Naive thymus-derived CD4-positive, alpha-beta T cell (primary cell): Measurements from ENCODE around the gene SERPINA3. TPM values are rescaled to one million over a fixed set of nuclear protein-coding genes. Genes with fewer than 3 reads are reported as not detected.

Experiments
- ATAC-seq: fragments of 150-1000 bp; cut with Tn5 transposase; 2 replicates; pipeline ENCODE4 v1.10.0; 2021; ENCODE audit warnings: mild to moderate bottlenecking, moderate library complexity
- CTCF ChIA-PET: fragments of 350-600 bp; sonication (Branson Sonifier 250); formaldehyde crosslinking; loops from one replicate; lab custom pipeline; 2021; ENCODE audit warnings: antibody characterized with exemption; lab: Charles Lee
- POLR2A ChIA-PET: fragments of 350-600 bp; sonication (Branson Sonifier 250); formaldehyde crosslinking; loops from one replicate; lab custom pipeline; 2021; ENCODE audit warnings: antibody characterized with exemption, inconsistent platforms; lab: Charles Lee
- DNase-seq, 9 donors: peaks; one replicate each; pipeline versions ENCODE4 v3.0.0 to v3.0.0-alpha.2; 2020 to 2022; ENCODE audit warnings: mixed read lengths in 1 of 9
- H3K27ac ChIP-seq: one replicate; pipeline ENCODE4 v1.7.0; 2013; ENCODE audit warnings: mild to moderate bottlenecking, low read depth, low read length, moderate library complexity
- H3K27me3 ChIP-seq, 2 donors: one replicate each; pipeline ENCODE4 v1.7.0; 2013; ENCODE audit warnings: low read length in 2 of 2, mild to moderate bottlenecking in 2 of 2, moderate library complexity in 2 of 2; ENCODE audit not compliant: control insufficient read depth in 2 of 2, insufficient read depth in 2 of 2
- H3K36me3 ChIP-seq, 3 experiments: 1 replicate in 2 of 3; 2 replicates in 1 of 3; pipeline ENCODE4 v1.7.0; 2013; ENCODE audit warnings: low read length in 3 of 3, mild to moderate bottlenecking in 3 of 3, moderate library complexity in 1 of 3; ENCODE audit not compliant: insufficient read depth in 3 of 3, control insufficient read depth in 2 of 3
- H3K4me1 ChIP-seq, 2 donors: one replicate each; pipeline ENCODE4 v1.7.0; 2013; ENCODE audit warnings: low read length in 2 of 2, mild to moderate bottlenecking in 2 of 2, moderate library complexity in 1 of 2; ENCODE audit not compliant: control insufficient read depth in 2 of 2, insufficient read depth in 2 of 2
- H3K4me3 ChIP-seq: 2 replicates; pipeline ENCODE4 v1.7.0; 2013; ENCODE audit warnings: mild to moderate bottlenecking, low read length
- H3K9me3 ChIP-seq, 3 experiments: 1 replicate in 2 of 3; 2 replicates in 1 of 3; pipeline ENCODE4 v1.7.0; 2013; ENCODE audit warnings: low read length in 3 of 3; ENCODE audit not compliant: control insufficient read depth in 2 of 3
- H3K27ac Mint-ChIP-seq, 9 donors: one replicate each; pipeline ENCODE4 v1.8.0; 2020 to 2022; ENCODE audit warnings: mixed read lengths in 9 of 9, mild to moderate bottlenecking in 8 of 9, moderate library complexity in 5 of 9, inconsistent platforms in 2 of 9
- H3K27me3 Mint-ChIP-seq, 5 donors: one replicate each; pipeline ENCODE4 v1.8.0; 2021 to 2022; ENCODE audit warnings: mixed read lengths in 5 of 5, mild to moderate bottlenecking in 1 of 5
- H3K36me3 Mint-ChIP-seq, 5 donors: one replicate each; pipeline ENCODE4 v1.8.0; 2020 to 2022; ENCODE audit warnings: mixed read lengths in 5 of 5, mild to moderate bottlenecking in 3 of 5, inconsistent platforms in 1 of 5
- H3K4me1 Mint-ChIP-seq, 7 donors: one replicate each; pipeline ENCODE4 v1.8.0; 2020 to 2022; ENCODE audit warnings: mixed read lengths in 7 of 7, mild to moderate bottlenecking in 3 of 7, inconsistent platforms in 1 of 7
- H3K4me3 Mint-ChIP-seq, 10 donors: one replicate each; pipeline ENCODE4 v1.8.0; 2020 to 2022; ENCODE audit warnings: mild to moderate bottlenecking in 10 of 10, mixed read lengths in 10 of 10, moderate library complexity in 6 of 10, inconsistent platforms in 2 of 10
- H3K9me3 Mint-ChIP-seq, 11 donors: one replicate each; pipeline ENCODE4 v1.8.0; 2020 to 2022; ENCODE audit warnings: mixed read lengths in 11 of 11, mild to moderate bottlenecking in 4 of 11, inconsistent platforms in 1 of 11, moderate library complexity in 1 of 11
- intact Hi-C, 2 donors: fragments of 100-400 bp; cut with micrococcal nuclease; formaldehyde crosslinking; loops; one replicate each; pipeline ENCODE4 v1.15.1; 2023
- polyA plus RNA-seq, 2 donors: library from polyadenylated mRNA; unstranded; fragments of 300-500 nt; fragmentation: Illumina TruSeq; gene quantifications; one replicate each; pipeline ENCODE4 v1.2.3, GENCODE V29; 2021
- total RNA-seq, 6 experiments: library from RNA in 5 of 6; stranded (reverse) in 5 of 6; gene quantifications; 1 replicate in 5 of 6; 2 replicates in 1 of 6; pipeline ENCODE4 v1.2.3 and lab custom pipeline; 2021 to 2026

The SERPINA3 gene
- total and polyA plus RNA-seq, 7 experiments from 2014 or later: not detected

GRCh38 chr14:94659901-94660300 is 47.7 kb downstream of the SERPINA3 start:
- Histone ChIP-seq H3K4me1 (no peaks in the 10 kb centered on the region), H3K4me3 (no peak overlapping the region), H3K9me3 (no peaks in the 10 kb centered on the region), H3K27me3 (no peaks in the 10 kb centered on the region), H3K27ac (no peak overlapping the region), H3K36me3 (no peaks in the 10 kb centered on the region)
- H3K36me3 Mint-ChIP-seq: no peaks in the 10 kb centered on the region
- no peak overlapping the region for H3K4me3 Mint-ChIP-seq
- ATAC-seq (no peak), DNase-seq (no peak)
- peaks cover 0 to 2% (median 0%) of the 10 kb centered on the region in 7 donors for H3K4me1 Mint-ChIP-seq
- CTCF ChIA-PET: no interaction called here
- intact Hi-C loops: no loop called here
- peaks cover 0 to 5% (median 0%) of the 10 kb centered on the region in 11 donors for H3K9me3 Mint-ChIP-seq
- no peak overlapping the region for H3K27ac Mint-ChIP-seq
- H3K27me3 Mint-ChIP-seq: peaks cover 10 to 44% (median 31%) of the 10 kb centered on the region in 5 donors
- POLR2A ChIA-PET: no interaction called here

GRCh38 chr14:94660306-94660946 is 48.2 kb downstream of the SERPINA3 start:
- no peak for DNase-seq
- ChIA-PET CTCF (no interaction called here), POLR2A (no interaction called here)
- Mint-ChIP-seq H3K9me3 (peaks cover 0 to 5% (median 0%) of the 10 kb centered on the region in 11 donors), H3K27me3 (peaks cover 10 to 44% (median 30%) of the 10 kb centered on the region in 5 donors), H3K36me3 (no peaks in the 10 kb centered on the region), H3K4me3 (no peak overlapping the region), H3K27ac (no peak overlapping the region), H3K4me1 (peaks cover 0 to 2% (median 0%) of the 10 kb centered on the region in 7 donors)
- Histone ChIP-seq H3K27ac (no peak overlapping the region), H3K27me3 (no peaks in the 10 kb centered on the region), H3K9me3 (no peaks in the 10 kb centered on the region), H3K4me1 (no peaks in the 10 kb centered on the region), H3K36me3 (no peaks in the 10 kb centered on the region), H3K4me3 (no peak overlapping the region)
- ATAC-seq: no peak
- intact Hi-C loops: no loop called here

GRCh38 chr14:94663538-94663937 is 51.3 kb downstream of the SERPINA3 start:
- POLR2A ChIA-PET: no interaction called here
- H3K27ac Mint-ChIP-seq: no peak overlapping the region
- Histone ChIP-seq H3K36me3 (no peaks in the 10 kb centered on the region), H3K4me1 (no peaks in the 10 kb centered on the region), H3K27ac (no peak overlapping the region), H3K27me3 (no peaks in the 10 kb centered on the region), H3K9me3 (no peaks in the 10 kb centered on the region), H3K4me3 (no peak overlapping the region)
- peaks cover 0 to 5% (median 0%) of the 10 kb centered on the region in 11 donors for H3K9me3 Mint-ChIP-seq
- H3K27me3 Mint-ChIP-seq: peaks cover 10 to 55% (median 34%) of the 10 kb centered on the region in 5 donors
- CTCF ChIA-PET: no interaction called here
- ATAC-seq: no peak
- H3K4me1 Mint-ChIP-seq: peaks cover 0 to 2% (median 0%) of the 10 kb centered on the region in 7 donors
- intact Hi-C loops: no loop called here
- no peak overlapping the region for H3K4me3 Mint-ChIP-seq
- DNase-seq: no peak
- H3K36me3 Mint-ChIP-seq: no peaks in the 10 kb centered on the region

DNA sequence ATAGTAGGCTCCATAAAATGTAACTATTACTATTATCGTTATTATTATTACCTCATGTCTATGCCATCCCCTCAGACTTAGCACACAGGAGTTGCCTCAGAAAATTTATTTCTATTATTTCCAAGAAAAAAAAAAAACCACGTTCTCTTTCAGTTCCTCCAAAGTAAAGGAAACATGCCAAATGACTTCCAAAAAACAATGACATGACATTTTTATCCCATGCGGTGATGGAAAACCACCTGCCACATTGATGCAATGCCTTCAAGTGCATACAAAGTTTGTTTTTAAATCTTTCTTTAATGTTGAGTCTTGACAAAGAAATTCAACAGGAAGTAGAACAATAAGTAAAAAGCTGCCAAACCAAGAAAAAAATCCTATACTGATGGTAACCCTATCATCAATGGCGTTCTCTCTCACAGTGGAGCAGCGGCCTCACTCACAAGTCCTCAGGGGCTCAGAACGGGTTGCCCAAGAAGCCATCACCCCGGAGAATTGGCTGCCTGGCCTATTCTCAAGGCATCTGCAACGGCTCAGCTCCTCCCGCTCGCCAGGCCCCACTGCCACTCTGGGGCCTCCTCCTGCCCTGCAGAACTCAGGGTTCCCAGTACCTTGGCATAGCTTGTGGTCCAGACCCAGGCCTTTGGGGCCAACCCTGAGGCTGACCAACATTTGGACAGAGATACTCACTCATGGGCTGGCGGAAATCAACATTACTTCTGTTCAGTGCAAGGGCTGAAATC is 51.9 kb downstream of the SERPINA3 start:
- POLR2A ChIA-PET: no interaction called here
- DNase-seq (no peak), ATAC-seq (no peak)
- H3K9me3 ChIP-seq: no peaks in the 10 kb centered on the region
- H3K27me3 Mint-ChIP-seq: peaks cover 10 to 55% (median 37%) of the 10 kb centered on the region in 5 donors
- no peak overlapping the region for H3K4me3 Mint-ChIP-seq
- CTCF ChIA-PET: no interaction called here
- H3K27ac Mint-ChIP-seq: no peak overlapping the region
- H3K36me3 Mint-ChIP-seq: no peaks in the 10 kb centered on the region
- H3K27ac ChIP-seq: no peak overlapping the region
- H3K27me3 ChIP-seq: no peaks in the 10 kb centered on the region
- no peaks in the 10 kb centered on the region for H3K36me3 ChIP-seq
- H3K4me1 Mint-ChIP-seq: peaks cover 0 to 2% (median 0%) of the 10 kb centered on the region in 7 donors
- H3K4me3 ChIP-seq: no peak overlapping the region
- intact Hi-C loops: no loop called here
- H3K4me1 ChIP-seq: no peaks in the 10 kb centered on the region
- peaks cover 0 to 5% (median 0%) of the 10 kb centered on the region in 11 donors for H3K9me3 Mint-ChIP-seq

DNA sequence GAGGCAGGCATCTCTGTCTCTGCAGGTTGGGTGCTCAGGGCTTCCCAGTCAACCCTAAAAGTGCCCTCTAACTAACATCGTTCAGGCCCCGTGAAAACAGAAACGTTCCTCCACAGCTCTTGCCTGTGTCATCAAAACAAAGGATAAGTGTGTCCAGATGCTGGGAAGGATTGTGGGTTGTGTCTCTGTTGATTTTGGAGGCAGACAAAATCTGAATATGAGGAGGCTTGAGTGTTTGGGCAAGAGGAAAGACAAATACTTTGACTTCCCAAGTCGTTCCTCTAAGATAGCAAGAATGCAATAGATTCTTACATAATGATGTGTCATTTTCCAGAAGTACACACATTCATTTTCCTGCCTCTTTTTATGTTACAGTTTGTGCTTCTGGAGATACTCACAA is 52.9 kb downstream of the SERPINA3 start:
- Mint-ChIP-seq H3K9me3 (peaks cover 0 to 5% (median 0%) of the 10 kb centered on the region in 11 donors), H3K36me3 (no peaks in the 10 kb centered on the region), H3K27ac (no peak overlapping the region), H3K4me1 (peaks cover 0 to 2% (median 0%) of the 10 kb centered on the region in 7 donors), H3K27me3 (peaks cover 12 to 54% (median 35%) of the 10 kb centered on the region in 5 donors), H3K4me3 (no peak overlapping the region)
- no peak overlapping the region for H3K27ac ChIP-seq
- POLR2A ChIA-PET: no interaction called here
- no peaks in the 10 kb centered on the region for H3K4me1 ChIP-seq
- no peaks in the 10 kb centered on the region for H3K27me3 ChIP-seq
- CTCF ChIA-PET: no interaction called here
- H3K4me3 ChIP-seq: no peak overlapping the region
- H3K9me3 ChIP-seq: no peaks in the 10 kb centered on the region
- H3K36me3 ChIP-seq: no peaks in the 10 kb centered on the region
- DNase-seq (no peak), ATAC-seq (no peak)
- intact Hi-C loops: no loop called here

GRCh38 chr14:94665544-94665943 is 53.4 kb downstream of the SERPINA3 start:
- DNase-seq (no peak), ATAC-seq (no peak)
- peaks cover 0 to 2% (median 0%) of the 10 kb centered on the region in 7 donors for H3K4me1 Mint-ChIP-seq
- ChIA-PET CTCF (no interaction called here), POLR2A (no interaction called here)
- H3K27ac Mint-ChIP-seq: no peak overlapping the region
- Histone ChIP-seq H3K36me3 (no peaks in the 10 kb centered on the region), H3K27ac (no peak overlapping the region), H3K9me3 (no peaks in the 10 kb centered on the region), H3K4me1 (no peaks in the 10 kb centered on the region), H3K4me3 (no peak overlapping the region), H3K27me3 (no peaks in the 10 kb centered on the region)
- no peaks in the 10 kb centered on the region for H3K36me3 Mint-ChIP-seq
- no peak overlapping the region for H3K4me3 Mint-ChIP-seq
- intact Hi-C loops: no loop called here
- peaks cover 10 to 51% (median 31%) of the 10 kb centered on the region in 5 donors for H3K27me3 Mint-ChIP-seq
- H3K9me3 Mint-ChIP-seq: peaks cover 0 to 5% (median 0%) of the 10 kb centered on the region in 11 donors
